Measurements from ENCODE around the gene SHB.

DNA sequence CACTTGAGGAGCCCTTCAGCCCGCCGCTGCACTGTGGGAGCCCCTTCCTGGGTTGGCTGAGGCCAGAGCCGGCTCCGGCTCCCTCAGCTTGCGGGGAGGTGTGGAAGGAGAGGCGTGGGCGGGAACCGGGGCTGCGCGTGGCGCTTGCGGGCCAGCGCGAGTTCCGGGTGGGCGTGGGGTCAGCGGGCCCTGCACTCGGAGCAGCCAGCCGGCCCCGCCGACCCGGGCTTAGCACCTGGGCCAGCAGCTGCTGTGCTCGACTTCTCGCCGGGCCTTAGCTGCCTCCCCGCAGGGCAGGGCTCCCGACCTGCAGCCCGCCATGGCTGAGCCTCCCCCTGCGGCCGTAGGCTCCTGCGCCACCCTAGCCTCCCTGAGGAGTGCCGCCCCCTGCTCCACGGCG is 6.2 kb upstream of the SHB start:
- TF ChIP-seq, protein P1, sequence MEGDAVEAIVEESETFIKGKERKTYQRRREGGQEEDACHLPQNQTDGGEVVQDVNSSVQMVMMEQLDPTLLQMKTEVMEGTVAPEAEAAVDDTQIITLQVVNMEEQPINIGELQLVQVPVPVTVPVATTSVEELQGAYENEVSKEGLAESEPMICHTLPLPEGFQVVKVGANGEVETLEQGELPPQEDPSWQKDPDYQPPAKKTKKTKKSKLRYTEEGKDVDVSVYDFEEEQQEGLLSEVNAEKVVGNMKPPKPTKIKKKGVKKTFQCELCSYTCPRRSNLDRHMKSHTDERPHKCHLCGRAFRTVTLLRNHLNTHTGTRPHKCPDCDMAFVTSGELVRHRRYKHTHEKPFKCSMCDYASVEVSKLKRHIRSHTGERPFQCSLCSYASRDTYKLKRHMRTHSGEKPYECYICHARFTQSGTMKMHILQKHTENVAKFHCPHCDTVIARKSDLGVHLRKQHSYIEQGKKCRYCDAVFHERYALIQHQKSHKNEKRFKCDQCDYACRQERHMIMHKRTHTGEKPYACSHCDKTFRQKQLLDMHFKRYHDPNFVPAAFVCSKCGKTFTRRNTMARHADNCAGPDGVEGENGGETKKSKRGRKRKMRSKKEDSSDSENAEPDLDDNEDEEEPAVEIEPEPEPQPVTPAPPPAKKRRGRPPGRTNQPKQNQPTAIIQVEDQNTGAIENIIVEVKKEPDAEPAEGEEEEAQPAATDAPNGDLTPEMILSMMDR (IDR thresholded peaks at IDR 0.05; ENCODE audit: poor library complexity): no peak
- no peak for TF ChIP-seq EZH2 (IDR thresholded peaks at IDR 0.05; ENCODE audit: borderline replicate concordance)
